ENCODE measurements around the gene DNAH14.
A peak's percentile ranks its signal among the peaks of the same experiment; 100 is the strongest.

The DNAH14 gene

GRCh38 chr1:225114354-225114990 is 185.0 kb downstream of the DNAH14 start (continued):
- TF ChIP-seq ZNF341 (tag by site-specific recombination; IDR thresholded peaks at IDR 0.05; ENCODE audit: low read depth), result no peak
- TF ChIP-seq ZNF140 (tag by site-specific recombination; IDR thresholded peaks at IDR 0.05), result no peak
- no peak for TF ChIP-seq WT1 (tag by site-specific recombination; IDR thresholded peaks at IDR 0.05)
- no peak for TF ChIP-seq HIC1 (tag by site-specific recombination; IDR thresholded peaks at IDR 0.05)
- TF ChIP-seq INSM2 (tag by site-specific recombination; IDR thresholded peaks at IDR 0.05), result no peak
- no peak for TF ChIP-seq ZNF544 (tag by site-specific recombination; IDR thresholded peaks at IDR 0.05)
- no peak for TF ChIP-seq ZNF596 (tag by site-specific recombination; IDR thresholded peaks at IDR 0.05)
- TF ChIP-seq ZFP3 (tag by site-specific recombination; IDR thresholded peaks at IDR 0.05; ENCODE audit: low read depth), result no peak
- TF ChIP-seq ZNF433 (tag by site-specific recombination; IDR thresholded peaks at IDR 0.05; ENCODE audit: low read depth), result no peak
- TF ChIP-seq ZNF404 (tag by site-specific recombination; IDR thresholded peaks at IDR 0.05), result peak; percentile 4; the same call in 1 of the 2 replicates
- no peak for TF ChIP-seq ZNF514 (tag by site-specific recombination; IDR thresholded peaks at IDR 0.05)
- no peak for TF ChIP-seq ZSCAN23 (tag by site-specific recombination; IDR thresholded peaks at IDR 0.05)
- TF ChIP-seq ZBTB48 (tag by site-specific recombination; IDR thresholded peaks at IDR 0.05), result peak; percentile 88
- TF ChIP-seq ZNF704 (tag by site-specific recombination; IDR thresholded peaks at IDR 0.05), result no peak
- no peak for TF ChIP-seq BCL11B (tag by site-specific recombination; IDR thresholded peaks at IDR 0.05; ENCODE audit: low read depth)
- TF ChIP-seq ZFP41 (tag by site-specific recombination; IDR thresholded peaks at IDR 0.05; ENCODE audit: borderline replicate concordance), result no peak
- TF ChIP-seq ZNF585B (tag by site-specific recombination; IDR thresholded peaks at IDR 0.05), result no peak
- TF ChIP-seq MYNN (tag by site-specific recombination; IDR thresholded peaks at IDR 0.05; ENCODE audit: borderline replicate concordance), result no peak
- TF ChIP-seq ZNF48 (tag by site-specific recombination; IDR thresholded peaks at IDR 0.05), result no peak
- TF ChIP-seq ZBTB1 (tag by site-specific recombination; IDR thresholded peaks at IDR 0.05), result no peak
- TF ChIP-seq ZNF658 (tag by site-specific recombination; IDR thresholded peaks at IDR 0.05), result no peak
- no peak for TF ChIP-seq ZNF555 (tag by site-specific recombination; conservative IDR thresholded peaks at IDR 0.05)
- no peak for TF ChIP-seq ZNF624 (tag by site-specific recombination; IDR thresholded peaks at IDR 0.05)
- peak; percentile 85 for TF ChIP-seq ZNF692 (tag by site-specific recombination; IDR thresholded peaks at IDR 0.05)
- TF ChIP-seq ZNF324 (tag by site-specific recombination; IDR thresholded peaks at IDR 0.05), result 0 out of 2 replicates have a peak, but pooled peaks have one; percentile 42
- TF ChIP-seq ZSCAN4 (tag by site-specific recombination; IDR thresholded peaks at IDR 0.05), result no peak
- no peak for TF ChIP-seq KLF1 (tag by site-specific recombination; IDR thresholded peaks at IDR 0.05)
- no peak for TF ChIP-seq TRIM28 (IDR thresholded peaks at IDR 0.05; ENCODE audit: borderline replicate concordance, low read length)
- no peak; the same call in 1 of the 2 replicates for TF ChIP-seq ZNF548 (tag by site-specific recombination; IDR thresholded peaks at IDR 0.05)
- TF ChIP-seq ELK4 (IDR thresholded peaks at IDR 0.05; ENCODE audit: borderline replicate concordance, low read depth, low read length), result no peak
- no peak for TF ChIP-seq ZNF792 (tag by site-specific recombination; IDR thresholded peaks at IDR 0.05)
- no peak for TF ChIP-seq ZNF513 (tag by site-specific recombination; IDR thresholded peaks at IDR 0.05)
